Right hindlimb (tissue), 1 donor: ENCODE measurements around the gene XRCC5.
A peak's percentile ranks its signal among the peaks of the same experiment; 100 is the strongest.

ENCODE experiments used
- DNase-seq: peaks from one replicate; pipeline ENCODE4 v3.0.0-alpha.2; 2018

The XRCC5 gene

GRCh38 chr2:216086207-216086893 is 22.8 kb upstream of the XRCC5 start:
- DNase-seq, result no peak

GRCh38 chr2:216090369-216090786 is 18.8 kb upstream of the XRCC5 start:
- no peak for DNase-seq

- no peak for DNase-seq
Measured at GRCh38 chr2:216092646-216093045, 16.5 kb upstream of the XRCC5 start.

GRCh38 chr2:216094701-216095100 is 14.4 kb upstream of the XRCC5 start:
- DNase-seq, result no peak

- DNase-seq, result no peak
Measured at GRCh38 chr2:216098421-216099334, 10.5 kb upstream of the XRCC5 start.

- no peak for DNase-seq
Measured at GRCh38 chr2:216101109-216101508, 8.0 kb upstream of the XRCC5 start.

- no peak for DNase-seq
Measured at GRCh38 chr2:216103213-216103612, 5.9 kb upstream of the XRCC5 start.

- DNase-seq, result no peak
Measured at GRCh38 chr2:216104691-216105090, 4.5 kb upstream of the XRCC5 start.

- DNase-seq, result no peak
Measured at GRCh38 chr2:216107320-216107719, 1.8 kb upstream of the XRCC5 start.

- DNase-seq, result peak; percentile 24
Measured at GRCh38 chr2:216107760-216108159, 1.4 kb upstream of the XRCC5 start.

- DNase-seq, result peak; percentile 27
Measured at GRCh38 chr2:216108310-216108966, 710 bp upstream of the XRCC5 start.

- DNase-seq, result no peak
Measured at GRCh38 chr2:216109962-216110614, 940 bp downstream of the XRCC5 start.

- DNase-seq, result no peak
Measured at GRCh38 chr2:216110620-216111019, 1.5 kb downstream of the XRCC5 start.

- no peak for DNase-seq
Measured at GRCh38 chr2:216111122-216111521, 2.0 kb downstream of the XRCC5 start.

- DNase-seq, result no peak
Measured at GRCh38 chr2:216112926-216113325, 3.8 kb downstream of the XRCC5 start.

- DNase-seq, result no peak
Measured at GRCh38 chr2:216113572-216113971, 4.4 kb downstream of the XRCC5 start.

- no peak for DNase-seq
Measured at GRCh38 chr2:216114382-216114713, 5.2 kb downstream of the XRCC5 start.

- peak; percentile 98 for DNase-seq
Measured at GRCh38 chr2:216114714-216115531, 5.8 kb downstream of the XRCC5 start.

- DNase-seq, result no peak
Measured at GRCh38 chr2:216116418-216116817, 7.3 kb downstream of the XRCC5 start.

- no peak for DNase-seq
Measured at GRCh38 chr2:216117561-216118340, 8.6 kb downstream of the XRCC5 start.

- DNase-seq, result no peak
Measured at GRCh38 chr2:216118474-216118873, 9.3 kb downstream of the XRCC5 start.
